ENCODE results near the gene APBA1.
"Not testable (repeated sequence)": the region's sequence is repeated elsewhere in the genome, so short reads cannot be mapped to it uniquely, and the experiment has no call there.

APBA1 gene

GRCh38 chr9:69444791-69445190 lies 227.4 kb downstream of the APBA1 start:
- no peak for DNase-seq (ENCODE audit: low read depth)
- TF ChIP-seq, protein P1, sequence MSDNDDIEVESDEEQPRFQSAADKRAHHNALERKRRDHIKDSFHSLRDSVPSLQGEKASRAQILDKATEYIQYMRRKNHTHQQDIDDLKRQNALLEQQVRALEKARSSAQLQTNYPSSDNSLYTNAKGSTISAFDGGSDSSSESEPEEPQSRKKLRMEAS (IDR thresholded peaks at IDR 0.05; ENCODE audit: low read depth, low read length): no peak
- TF ChIP-seq, protein P2, sequence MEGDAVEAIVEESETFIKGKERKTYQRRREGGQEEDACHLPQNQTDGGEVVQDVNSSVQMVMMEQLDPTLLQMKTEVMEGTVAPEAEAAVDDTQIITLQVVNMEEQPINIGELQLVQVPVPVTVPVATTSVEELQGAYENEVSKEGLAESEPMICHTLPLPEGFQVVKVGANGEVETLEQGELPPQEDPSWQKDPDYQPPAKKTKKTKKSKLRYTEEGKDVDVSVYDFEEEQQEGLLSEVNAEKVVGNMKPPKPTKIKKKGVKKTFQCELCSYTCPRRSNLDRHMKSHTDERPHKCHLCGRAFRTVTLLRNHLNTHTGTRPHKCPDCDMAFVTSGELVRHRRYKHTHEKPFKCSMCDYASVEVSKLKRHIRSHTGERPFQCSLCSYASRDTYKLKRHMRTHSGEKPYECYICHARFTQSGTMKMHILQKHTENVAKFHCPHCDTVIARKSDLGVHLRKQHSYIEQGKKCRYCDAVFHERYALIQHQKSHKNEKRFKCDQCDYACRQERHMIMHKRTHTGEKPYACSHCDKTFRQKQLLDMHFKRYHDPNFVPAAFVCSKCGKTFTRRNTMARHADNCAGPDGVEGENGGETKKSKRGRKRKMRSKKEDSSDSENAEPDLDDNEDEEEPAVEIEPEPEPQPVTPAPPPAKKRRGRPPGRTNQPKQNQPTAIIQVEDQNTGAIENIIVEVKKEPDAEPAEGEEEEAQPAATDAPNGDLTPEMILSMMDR (IDR thresholded peaks at IDR 0.05; ENCODE audit: low read depth, low read length): no peak
- TF ChIP-seq POLR2A (IDR thresholded peaks at IDR 0.05; ENCODE audit: extremely low read depth, insufficient read length): no peak
- no peak for TF ChIP-seq MYC (IDR thresholded peaks at IDR 0.05; ENCODE audit: low read depth, low read length)
- H3K4me3 ChIP-seq (ENCODE audit: low read depth, low read length): no peak overlapping the region

DNA sequence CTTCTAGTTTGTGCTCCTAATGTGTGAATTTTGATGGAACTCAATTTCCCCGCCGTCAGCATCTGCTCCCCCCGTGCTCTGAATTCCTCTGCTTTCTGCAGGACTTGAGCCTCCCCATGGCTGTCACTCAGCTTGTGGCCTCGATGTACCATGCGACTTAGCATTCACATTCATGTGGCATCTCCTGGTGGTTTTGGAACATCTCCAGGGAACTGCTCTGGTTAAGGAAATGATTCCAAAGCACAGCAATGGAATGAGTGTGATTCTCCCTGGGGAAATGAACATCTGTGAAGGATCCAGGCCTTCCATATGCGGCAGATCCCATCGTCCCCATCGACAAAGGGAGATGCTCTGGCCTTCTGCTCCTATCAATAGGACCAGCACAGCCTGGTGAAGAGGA lies 228.2 kb downstream of the APBA1 start:
- TF ChIP-seq, protein P2 (IDR thresholded peaks at IDR 0.05; ENCODE audit: low read depth, low read length): no peak
- TF ChIP-seq POLR2A (IDR thresholded peaks at IDR 0.05; ENCODE audit: extremely low read depth, insufficient read length) (no peak), MYC (IDR thresholded peaks at IDR 0.05; ENCODE audit: low read depth, low read length) (no peak)
- TF ChIP-seq, protein P1 (IDR thresholded peaks at IDR 0.05; ENCODE audit: low read depth, low read length): no peak
- no peak for DNase-seq (ENCODE audit: low read depth)
- H3K4me3 ChIP-seq (ENCODE audit: low read depth, low read length): no peak overlapping the region

- H3K4me3 ChIP-seq (ENCODE audit: low read depth, low read length): no peak overlapping the region
- TF ChIP-seq, protein P1 (IDR thresholded peaks at IDR 0.05; ENCODE audit: low read depth, low read length): no peak
- no peak for TF ChIP-seq MYC (IDR thresholded peaks at IDR 0.05; ENCODE audit: low read depth, low read length)
- TF ChIP-seq, protein P2 (IDR thresholded peaks at IDR 0.05; ENCODE audit: low read depth, low read length): no peak
- TF ChIP-seq POLR2A (IDR thresholded peaks at IDR 0.05; ENCODE audit: extremely low read depth, insufficient read length): no peak
- no peak for DNase-seq (ENCODE audit: low read depth)
Measured at GRCh38 chr9:69443178-69443577, 229.0 kb downstream of the APBA1 start.

- H3K4me3 ChIP-seq (ENCODE audit: low read depth, low read length): no peak overlapping the region
- TF ChIP-seq POLR2A (IDR thresholded peaks at IDR 0.05; ENCODE audit: extremely low read depth, insufficient read length) (no peak), MYC (IDR thresholded peaks at IDR 0.05; ENCODE audit: low read depth, low read length) (no peak)
- TF ChIP-seq, protein P2 (IDR thresholded peaks at IDR 0.05; ENCODE audit: low read depth, low read length): no peak
- TF ChIP-seq, protein P1 (IDR thresholded peaks at IDR 0.05; ENCODE audit: low read depth, low read length): no peak
- no peak for DNase-seq (ENCODE audit: low read depth)
Measured at GRCh38 chr9:69442486-69442885, 229.7 kb downstream of the APBA1 start.

DNA sequence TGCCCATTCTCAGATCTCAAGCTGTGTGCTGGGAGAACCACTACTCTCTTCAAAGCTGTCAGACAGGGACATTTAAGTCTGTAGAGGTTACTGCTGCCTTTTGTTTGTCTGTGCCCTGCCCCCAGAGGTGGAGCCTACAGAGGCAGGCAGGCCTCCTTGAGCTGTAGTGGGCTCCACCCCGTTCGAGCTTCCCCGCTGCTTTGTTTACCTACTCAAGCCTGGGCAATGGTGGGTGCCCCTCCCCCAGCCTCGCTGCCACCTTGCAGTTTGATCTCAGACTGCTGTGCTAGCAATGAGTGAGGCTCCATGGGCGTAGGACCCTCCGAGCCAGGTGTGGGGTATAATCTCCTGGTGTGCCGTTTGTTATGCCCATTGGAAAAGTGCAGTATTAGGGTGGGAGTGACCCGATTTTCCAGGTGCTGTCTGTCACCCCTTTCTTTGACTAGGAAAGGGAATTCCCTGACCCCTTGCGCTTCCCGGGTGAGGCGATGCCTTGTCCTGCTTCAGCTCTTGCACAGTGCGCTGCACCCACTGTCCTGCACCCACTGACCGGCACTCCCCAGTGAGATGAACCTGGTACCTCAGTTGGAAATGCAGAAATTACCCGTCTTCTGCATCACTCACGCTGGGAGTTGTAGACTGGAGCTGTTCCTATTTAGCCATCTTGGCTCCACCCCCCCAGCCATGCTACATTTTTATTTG lies 231.8 kb downstream of the APBA1 start:
- H3K4me3 ChIP-seq (ENCODE audit: low read depth, low read length); DNase-seq (ENCODE audit: low read depth): not testable (repeated sequence)

- DNase-seq (ENCODE audit: low read depth); H3K4me3 ChIP-seq (ENCODE audit: low read depth, low read length): not testable (repeated sequence)
Measured at GRCh38 chr9:69439654-69440053, 232.5 kb downstream of the APBA1 start.

DNA sequence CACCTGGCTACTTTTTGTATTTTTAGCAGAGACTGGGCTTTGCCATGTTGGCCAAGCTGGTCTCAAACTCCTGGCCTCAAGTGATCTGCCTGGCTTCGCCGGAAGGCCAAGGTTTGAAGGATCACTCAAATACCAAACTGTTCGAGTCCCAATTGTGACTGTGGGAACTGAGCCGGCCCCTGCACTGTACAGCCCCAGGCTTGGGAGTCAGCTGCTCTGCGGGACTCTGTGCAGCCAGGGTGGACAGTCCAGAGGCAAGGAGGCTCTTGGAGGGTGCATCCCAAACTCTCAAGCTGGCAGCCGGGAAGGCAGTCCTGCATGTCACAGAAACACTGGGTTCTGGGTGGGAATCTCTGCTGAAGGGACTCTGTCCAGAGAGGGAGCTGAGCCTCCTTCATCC lies 238.2 kb downstream of the APBA1 start:
- H3K4me3 ChIP-seq (ENCODE audit: low read depth, low read length): no peak overlapping the region
- TF ChIP-seq POLR2A (IDR thresholded peaks at IDR 0.05; ENCODE audit: extremely low read depth, insufficient read length): no peak
- TF ChIP-seq, protein P2 (IDR thresholded peaks at IDR 0.05; ENCODE audit: low read depth, low read length): no peak
- TF ChIP-seq, protein P1 (IDR thresholded peaks at IDR 0.05; ENCODE audit: low read depth, low read length): no peak
- TF ChIP-seq MYC (IDR thresholded peaks at IDR 0.05; ENCODE audit: low read depth, low read length): no peak
- DNase-seq (ENCODE audit: low read depth): no peak

Measured in NB4 (cell line).